HT1080 (cell line): ENCODE data around the gene MSMB. TPM values are rescaled to one million over a fixed set of nuclear protein-coding genes. Genes with fewer than 3 reads are reported as not detected.
"Not testable (repeated sequence)": the region's sequence is repeated elsewhere in the genome, so short reads cannot be mapped to it uniquely, and the experiment has no call there.

Experiments used
- DNase-seq: peaks from one replicate; pipeline ENCODE4 v3.0.0-alpha.2; 2015; ENCODE audit warnings: low read depth
- total RNA-seq: library from RNA; depleted of rRNA; stranded (reverse); fragments of >200 nt; shearing (Covaris generic); gene quantifications from 2 replicates; pipeline ENCODE4 v1.2.3, GENCODE V29; 2014

Gene MSMB
- total RNA-seq, 1 experiment from 2014 or later = not detected

- no peak for DNase-seq
These were observed 24.7 kb upstream of the MSMB start for GRCh38 chr10:46070749-46071148.

GRCh38 chr10:46069771-46070463 lies 23.8 kb upstream of the MSMB start:
- DNase-seq = no peak

GRCh38 chr10:46068905-46069304 lies 22.8 kb upstream of the MSMB start:
- no peak for DNase-seq

- DNase-seq = no peak
These were observed 22.0 kb upstream of the MSMB start for GRCh38 chr10:46068117-46068516.

DNA sequence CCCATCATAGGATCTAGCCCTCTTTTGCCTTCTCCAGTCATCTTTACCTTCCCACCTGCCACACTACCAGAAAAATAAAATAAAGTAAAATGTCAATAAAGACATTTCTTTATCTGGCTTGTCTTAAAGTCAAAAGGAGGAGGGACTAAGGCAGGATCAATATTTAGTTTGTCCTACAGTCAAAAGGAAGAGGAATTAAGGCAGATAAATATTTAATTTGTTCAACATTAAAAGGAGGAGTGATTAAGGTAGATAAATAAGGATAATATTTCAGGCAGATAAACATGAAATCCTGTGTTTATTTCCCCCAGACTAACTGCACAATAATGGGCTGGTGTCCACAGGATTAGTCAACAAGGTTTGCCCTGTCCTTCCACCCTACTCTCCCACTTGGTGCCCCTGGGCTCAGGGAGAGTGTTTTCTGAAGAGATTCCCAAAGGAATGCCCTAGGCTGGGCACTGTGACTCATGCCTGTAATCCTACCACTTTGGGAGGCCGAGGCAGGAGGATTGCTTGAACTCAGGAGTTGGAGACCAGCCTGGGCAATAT lies 18.3 kb upstream of the MSMB start:
- DNase-seq = no peak

DNA sequence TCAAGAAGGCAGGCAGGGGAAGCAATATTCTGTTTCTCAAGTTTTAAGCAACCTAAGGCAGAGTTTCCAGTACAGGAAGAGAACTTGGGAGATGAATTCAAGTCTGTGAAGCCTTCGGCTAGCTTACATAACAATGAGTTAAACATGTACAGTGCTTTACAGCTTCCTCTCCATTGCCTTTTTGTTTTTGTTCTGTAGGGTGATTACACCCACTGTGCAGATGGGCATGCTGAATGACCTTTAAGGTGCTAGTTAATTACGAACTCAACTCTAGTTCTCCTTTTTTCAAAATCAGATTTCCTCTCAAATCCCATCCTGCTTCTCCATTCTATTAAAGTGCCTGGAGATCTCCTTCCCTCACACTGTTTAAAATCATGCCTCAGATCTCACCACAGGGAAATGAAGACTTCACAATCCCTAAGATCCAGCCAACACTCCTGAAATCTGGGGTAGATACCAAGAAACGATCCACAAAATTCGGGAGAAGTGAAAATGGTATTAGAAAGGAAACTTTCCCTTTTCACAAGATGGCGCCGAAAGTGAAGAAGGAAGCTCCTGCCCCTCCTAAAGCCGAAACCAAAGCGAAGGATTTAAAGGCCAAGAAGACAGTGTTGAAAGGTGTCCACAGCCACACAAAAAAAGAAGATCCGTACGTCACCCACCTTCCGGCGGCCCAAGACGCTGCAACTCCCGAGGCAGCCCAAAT lies 16.8 kb upstream of the MSMB start:
- DNase-seq = no peak

GRCh38 chr10:46060706-46061105 lies 14.6 kb upstream of the MSMB start:
- DNase-seq = no peak

- DNase-seq = not testable (repeated sequence)
These were observed 11.9 kb upstream of the MSMB start for GRCh38 chr10:46057927-46058326.

DNA sequence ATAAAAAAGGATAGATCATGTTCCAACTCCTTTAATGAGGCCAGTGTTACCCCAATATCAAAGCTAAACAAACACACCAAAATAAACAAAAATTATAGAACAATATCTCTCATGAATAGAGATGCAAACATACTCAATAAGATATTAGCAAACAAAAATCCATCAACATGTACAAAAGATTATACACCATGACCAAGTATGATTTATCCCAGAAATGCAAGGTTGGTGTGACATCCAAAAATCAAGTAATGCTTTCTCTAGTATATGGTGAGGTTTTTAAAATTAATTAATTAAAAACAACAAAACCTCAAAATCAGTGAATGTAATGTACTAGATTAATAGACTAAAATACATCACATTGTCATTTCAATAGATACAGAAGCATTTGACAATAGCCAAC lies 11.0 kb upstream of the MSMB start:
- DNase-seq = no peak

- no peak for DNase-seq
These were observed 9.7 kb upstream of the MSMB start for GRCh38 chr10:46055771-46056170.

DNA sequence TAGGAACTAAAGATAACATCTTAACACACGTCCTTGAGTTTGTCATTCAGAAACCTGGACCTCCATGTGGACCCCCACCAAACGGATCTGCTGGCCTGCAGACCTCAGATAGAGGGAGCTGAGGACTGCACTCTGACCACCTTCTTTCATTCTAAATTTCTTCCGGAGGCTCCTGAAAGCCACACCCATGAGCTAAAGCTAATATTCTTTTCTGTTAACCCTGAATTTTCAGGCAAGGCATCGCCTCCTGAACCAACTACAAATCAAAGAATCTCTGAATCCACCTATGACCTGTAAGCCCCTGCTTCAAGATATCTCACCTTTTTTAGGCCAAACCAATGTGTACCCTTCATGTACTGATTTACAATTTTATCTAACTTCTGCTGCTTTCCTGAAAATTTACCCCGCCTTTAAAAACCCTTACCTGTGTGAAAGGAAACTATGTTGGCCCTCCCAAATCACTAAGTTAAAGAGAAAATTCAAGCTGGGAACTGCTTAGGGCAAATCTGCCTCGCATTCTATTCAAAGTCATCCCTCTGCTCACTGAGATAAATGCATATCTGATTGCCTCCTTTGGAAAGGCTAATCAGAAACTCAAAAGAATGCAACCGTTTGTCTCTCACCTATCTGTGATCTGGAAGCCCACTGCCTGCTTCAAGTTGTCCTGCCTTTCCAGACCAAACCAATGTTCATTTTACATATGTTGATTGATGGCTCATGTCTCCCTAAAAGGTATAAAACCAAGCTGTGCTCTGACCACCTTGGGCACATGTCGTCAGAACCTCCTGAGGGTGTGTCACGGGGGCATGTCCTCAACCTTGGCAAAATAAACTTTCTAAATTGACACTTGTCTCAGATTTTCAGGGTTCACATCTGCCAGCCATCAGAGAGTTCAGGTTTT lies 7.7 kb upstream of the MSMB start:
- DNase-seq = no peak

- DNase-seq = no peak
These were observed 6.8 kb upstream of the MSMB start for GRCh38 chr10:46052791-46053375.

DNA sequence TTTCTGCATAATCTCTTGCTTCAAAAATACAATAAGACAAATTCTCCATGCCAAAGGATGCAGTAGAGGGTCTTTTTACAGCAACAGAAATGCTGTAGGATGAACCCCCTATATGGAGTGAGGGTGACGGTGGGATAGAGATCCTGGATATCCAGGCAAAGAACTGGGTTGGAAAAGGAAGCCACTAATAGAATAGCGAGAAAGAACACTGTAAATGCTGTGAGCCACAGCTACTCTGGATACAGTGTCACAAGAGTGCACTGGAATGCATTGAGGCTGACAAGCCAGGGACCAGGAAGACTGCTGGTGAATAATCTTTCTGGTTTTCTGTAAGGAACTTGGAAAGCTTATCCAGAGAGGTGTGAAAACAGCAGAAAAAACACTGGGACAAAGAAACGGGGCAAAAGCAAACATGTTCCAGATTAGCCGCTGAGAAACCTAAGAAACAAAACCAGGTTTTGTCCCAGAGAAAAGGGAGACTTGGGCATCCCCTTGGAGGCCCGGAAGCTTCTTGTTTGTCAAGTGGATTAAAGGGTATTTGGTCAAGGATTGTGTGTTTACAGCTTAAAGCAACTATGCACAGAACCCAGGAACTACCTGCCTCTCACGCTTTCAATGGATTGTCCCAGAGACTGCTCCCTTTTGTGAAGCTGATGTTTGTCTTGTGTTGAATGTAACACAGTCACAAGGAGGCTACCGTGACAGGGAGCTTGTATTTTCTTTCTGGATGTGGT lies 6.2 kb upstream of the MSMB start:
- no peak for DNase-seq

DNA sequence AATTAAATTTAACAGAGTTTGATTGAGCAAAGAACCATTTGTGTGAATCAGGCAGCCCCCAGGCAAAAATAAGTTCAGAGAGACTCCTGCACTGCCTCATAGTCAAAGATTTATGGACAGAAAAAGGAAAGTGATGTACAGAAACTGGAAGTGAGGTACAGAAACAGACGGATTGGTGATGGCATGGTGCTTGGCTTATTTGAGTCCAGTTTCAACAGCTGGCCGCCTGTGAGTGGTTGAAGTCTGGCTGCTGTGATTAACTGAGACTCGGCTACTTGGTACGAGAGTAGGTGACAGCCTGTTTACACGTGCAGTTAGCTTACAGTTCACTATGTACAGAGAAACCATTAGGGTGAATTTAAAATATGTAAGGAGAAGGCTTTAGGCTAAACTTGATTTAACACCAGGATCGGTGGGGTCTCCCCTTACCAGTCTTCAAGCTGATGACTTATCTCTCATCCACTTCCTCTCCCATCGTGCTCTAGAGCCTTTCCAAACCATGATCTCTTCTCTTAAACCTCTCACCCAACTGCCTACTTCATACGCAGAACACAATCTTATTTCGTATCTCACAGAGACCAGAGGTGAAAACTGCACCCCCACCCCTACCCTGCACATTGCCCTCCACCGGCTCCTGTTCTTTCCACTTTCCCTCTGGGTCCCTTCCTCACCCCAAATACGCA lies 5.0 kb upstream of the MSMB start:
- DNase-seq = peak; percentile 43

GRCh38 chr10:46049497-46049831 lies 3.4 kb upstream of the MSMB start:
- not testable (repeated sequence) for DNase-seq

GRCh38 chr10:46048152-46048551 lies 2.1 kb upstream of the MSMB start:
- DNase-seq = no peak

- DNase-seq = no peak
These were observed 3.5 kb downstream of the MSMB start for GRCh38 chr10:46042527-46042926.

- DNase-seq = no peak
These were observed 6.1 kb downstream of the MSMB start for GRCh38 chr10:46040004-46040403.

GRCh38 chr10:46037107-46037825 lies 8.8 kb downstream of the MSMB start:
- DNase-seq = no peak
